OCI-LY7 (cell line): ENCODE data around the gene USHBP1. TPM values are rescaled to one million over a fixed set of nuclear protein-coding genes. Genes with fewer than 3 reads are reported as not detected.

Experiments
- BruUV-seq: library from RNA; stranded (reverse); fragments of 400-500 nt; replicated peaks from 2 replicates; lab custom pipeline; 2021; lab: Mats Ljungman, UMichigan
- CTCF ChIA-PET: fragments of 300-600 bp; sonication (Branson Sonifier 250); formaldehyde crosslinking; loops from one replicate; lab custom pipeline; 2022; ENCODE audit warnings: antibody characterized with exemption; ENCODE audit not compliant: unreplicated experiment; lab: Charles Lee
- POLR2A ChIA-PET: fragments of 300-600 bp; sonication (Branson Sonifier 250); formaldehyde crosslinking; loops from one replicate; lab custom pipeline; 2022; ENCODE audit warnings: antibody characterized with exemption; lab: Charles Lee
- DNase-seq: peaks from one replicate; pipeline ENCODE4 v3.0.0-alpha.2; 2015; ENCODE audit warnings: low spot score
- H2AFZ ChIP-seq: fragments of 200-600 bp; sonication (generic), shearing (Covaris generic); 2 replicates; pipeline ENCODE4 v1.6.1; 2014; ENCODE audit warnings: mild to moderate bottlenecking, antibody characterized with exemption, low read length, moderate library complexity
- H3K27ac ChIP-seq: fragments of 200-600 bp; sonication (generic); 2 replicates; pipeline ENCODE4 v1.5.1; 2014; ENCODE audit warnings: mixed run types, low read depth, mild to moderate bottlenecking, moderate library complexity, low read length, inconsistent platforms; ENCODE audit not compliant: poor library complexity, severe bottlenecking
- H3K36me3 ChIP-seq: fragments of 200-600 bp; sonication (generic); 2 replicates; pipeline ENCODE4 v1.6.1; 2014; ENCODE audit warnings: mild to moderate bottlenecking, antibody characterized with exemption, low read length, moderate library complexity, mixed read lengths; ENCODE audit not compliant: insufficient read depth
- H3K4me1 ChIP-seq: fragments of 200-600 bp; sonication (generic); 2 replicates; pipeline ENCODE4 v1.5.1; 2014; ENCODE audit warnings: mild to moderate bottlenecking, low read length; ENCODE audit not compliant: insufficient read depth, poor library complexity, severe bottlenecking
- H3K4me2 ChIP-seq: fragments of 200-600 bp; sonication (generic); 2 replicates; pipeline ENCODE4 v1.6.1; 2014; ENCODE audit warnings: mild to moderate bottlenecking, low read length
- H3K4me3 ChIP-seq: fragments of 200-600 bp; sonication (generic); 2 replicates; pipeline ENCODE4 v1.5.1; 2014; ENCODE audit warnings: mild to moderate bottlenecking, low read depth, low read length; ENCODE audit not compliant: poor library complexity, severe bottlenecking
- H3K79me2 ChIP-seq: fragments of 200-600 bp; sonication (generic); 2 replicates; pipeline ENCODE4 v1.6.1; 2016; ENCODE audit warnings: low read depth, mild to moderate bottlenecking, low read length, moderate library complexity, mixed read lengths; ENCODE audit not compliant: insufficient read depth
- H3K9me2 ChIP-seq: fragments of 200-600 bp; sonication (generic); 2 replicates; pipeline ENCODE4 v1.6.1; 2016; ENCODE audit warnings: mild to moderate bottlenecking, low read length, mixed read lengths; ENCODE audit not compliant: insufficient read depth
- H3K9me3 ChIP-seq: fragments of 200-600 bp; sonication (generic); 2 replicates; pipeline ENCODE4 v1.6.1; 2014; ENCODE audit warnings: mild to moderate bottlenecking, mixed run types, low read length, mixed read lengths
- H4K20me1 ChIP-seq: fragments of 200-600 bp; sonication (generic); 2 replicates; pipeline ENCODE4 v1.6.1; 2014; ENCODE audit warnings: mild to moderate bottlenecking, antibody characterized with exemption, low read length, moderate library complexity, mixed read lengths; ENCODE audit not compliant: insufficient read depth
- CTCF ChIP-seq: fragments of 200-600 bp; sonication (generic); conservative IDR thresholded peaks from 2 replicates; pipeline ENCODE4 v1.5.1; 2014; ENCODE audit warnings: mild to moderate bottlenecking, antibody characterized with exemption, low read length, moderate library complexity, mixed read lengths
- EZH2phosphoT487 ChIP-seq: fragments of 200-600 bp; sonication (generic); IDR thresholded peaks from 2 replicates; pipeline ENCODE4 v1.6.1; 2018; ENCODE audit warnings: low read depth, borderline replicate concordance, mild to moderate bottlenecking, mixed run types, antibody characterized with exemption, low read length, moderate library complexity, mixed read lengths
- intact Hi-C: fragments of 100-400 bp; cut with micrococcal nuclease; formaldehyde crosslinking; loops from one replicate; pipeline ENCODE4 v1.10.0; 2022; ENCODE audit not compliant: unreplicated experiment
- total RNA-seq, 2 experiments: library from RNA; depleted of rRNA in 1 of 2; stranded (reverse); fragments of >200 nt in 1 of 2; shearing (Covaris generic) in 1 of 2; gene quantifications; 2 replicates each; pipeline ENCODE4 v1.2.3, GENCODE V29; 2014 to 2022

USHBP1 gene
- total RNA-seq, 2 experiments from 2014 or later, result 3.1 to 7.6 TPM

GRCh38 chr19:17225053-17225452, 39.5 kb downstream of the USHBP1 start:
- H3K27ac ChIP-seq, result no peak overlapping the region
- ChIA-PET CTCF (no interaction called here), POLR2A (no interaction called here)
- H3K4me2 ChIP-seq, result peak overlapping the region; percentile 67; the same call in 1 of the 2 replicates
- H3K4me3 ChIP-seq, result no peak overlapping the region
- TF ChIP-seq EZH2phosphoT487 (no peak), CTCF (no peak)
- no peaks in the 10 kb centered on the region for H3K9me2 ChIP-seq
- intact Hi-C loops, result no loop called here
- H3K79me2 ChIP-seq, result peaks cover 4% of the 10 kb centered on the region; the same call in 1 of the 2 replicates
- H2AFZ ChIP-seq, result peak overlapping the region; percentile 87; the same call in 1 of the 2 replicates
- H3K9me3 ChIP-seq, result no peaks in the 10 kb centered on the region
- BruUV-seq, result no TSS peak
- DNase-seq, result no peak
- H3K4me1 ChIP-seq, result peaks cover 25% of the 10 kb centered on the region
- peaks cover 15% of the 10 kb centered on the region for H3K36me3 ChIP-seq
- no peaks in the 10 kb centered on the region for H4K20me1 ChIP-seq

GRCh38 chr19:17220207-17220758, 44.3 kb downstream of the USHBP1 start:
- Histone ChIP-seq H2AFZ (no peak overlapping the region), H3K79me2 (no peaks in the 10 kb centered on the region), H3K9me3 (no peaks in the 10 kb centered on the region), H3K4me1 (peaks cover 21% of the 10 kb centered on the region), H3K27ac (no peak overlapping the region), H3K36me3 (peaks cover 28% of the 10 kb centered on the region), H3K4me3 (no peak overlapping the region), H3K4me2 (no peak overlapping the region), H4K20me1 (no peaks in the 10 kb centered on the region), H3K9me2 (no peaks in the 10 kb centered on the region)
- intact Hi-C loops, result no loop called here
- no TSS peak for BruUV-seq
- no peak for DNase-seq
- POLR2A ChIA-PET, result interaction anchor here (0.6 kb wide), 1 partner anchor 160 kb away, joined by 4 read pairs; no protein-coding TSS in a partner anchor
- TF ChIP-seq CTCF (no peak), EZH2phosphoT487 (no peak)
- CTCF ChIA-PET, result no interaction called here

GRCh38 chr19:17219286-17219685, 45.3 kb downstream of the USHBP1 start:
- DNase-seq, result no peak
- Histone ChIP-seq H4K20me1 (no peaks in the 10 kb centered on the region), H3K36me3 (peaks cover 28% of the 10 kb centered on the region), H3K9me2 (no peaks in the 10 kb centered on the region), H3K9me3 (no peaks in the 10 kb centered on the region), H3K79me2 (no peaks in the 10 kb centered on the region), H3K4me3 (no peak overlapping the region), H2AFZ (no peak overlapping the region), H3K4me1 (peaks cover 27% of the 10 kb centered on the region), H3K27ac (no peak overlapping the region), H3K4me2 (no peak overlapping the region)
- POLR2A ChIA-PET, result no interaction called here
- BruUV-seq, result no TSS peak
- TF ChIP-seq EZH2phosphoT487 (no peak), CTCF (no peak)
- CTCF ChIA-PET, result no interaction called here
- intact Hi-C loops, result no loop called here
